Measurements from ENCODE around the gene ATG14.

DNA sequence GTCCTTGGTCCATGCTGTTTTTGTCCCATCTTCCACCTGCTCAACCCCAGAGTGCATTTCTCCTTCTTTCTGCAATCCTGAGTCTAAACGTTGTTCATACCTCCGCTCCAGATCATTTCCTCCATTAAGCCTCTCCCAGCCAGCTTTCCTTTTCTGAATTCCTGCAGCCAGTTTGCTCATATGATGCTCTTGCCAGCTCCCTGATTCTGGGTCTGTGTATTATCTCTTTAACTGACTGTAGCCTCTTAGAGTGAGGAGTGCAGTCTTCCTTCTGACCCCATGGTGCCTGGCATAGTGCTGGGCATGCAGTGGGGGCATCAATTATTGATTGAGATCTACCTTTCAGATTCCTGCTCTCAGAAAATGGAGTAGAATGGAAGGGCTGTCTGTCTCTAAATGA, 40.3 kb upstream of the ATG14 start:
- TF ChIP-seq, protein P1, sequence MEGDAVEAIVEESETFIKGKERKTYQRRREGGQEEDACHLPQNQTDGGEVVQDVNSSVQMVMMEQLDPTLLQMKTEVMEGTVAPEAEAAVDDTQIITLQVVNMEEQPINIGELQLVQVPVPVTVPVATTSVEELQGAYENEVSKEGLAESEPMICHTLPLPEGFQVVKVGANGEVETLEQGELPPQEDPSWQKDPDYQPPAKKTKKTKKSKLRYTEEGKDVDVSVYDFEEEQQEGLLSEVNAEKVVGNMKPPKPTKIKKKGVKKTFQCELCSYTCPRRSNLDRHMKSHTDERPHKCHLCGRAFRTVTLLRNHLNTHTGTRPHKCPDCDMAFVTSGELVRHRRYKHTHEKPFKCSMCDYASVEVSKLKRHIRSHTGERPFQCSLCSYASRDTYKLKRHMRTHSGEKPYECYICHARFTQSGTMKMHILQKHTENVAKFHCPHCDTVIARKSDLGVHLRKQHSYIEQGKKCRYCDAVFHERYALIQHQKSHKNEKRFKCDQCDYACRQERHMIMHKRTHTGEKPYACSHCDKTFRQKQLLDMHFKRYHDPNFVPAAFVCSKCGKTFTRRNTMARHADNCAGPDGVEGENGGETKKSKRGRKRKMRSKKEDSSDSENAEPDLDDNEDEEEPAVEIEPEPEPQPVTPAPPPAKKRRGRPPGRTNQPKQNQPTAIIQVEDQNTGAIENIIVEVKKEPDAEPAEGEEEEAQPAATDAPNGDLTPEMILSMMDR (conservative IDR thresholded peaks at IDR 0.05; ENCODE audit: low read length), result no peak
- no peak for TF ChIP-seq EZH2phosphoT487 (IDR thresholded peaks at IDR 0.05; ENCODE audit: borderline replicate concordance)
